NOMO-1 (cell line): ENCODE results near the gene EOLA2.
"Not testable (repeated sequence)": the region's sequence is repeated elsewhere in the genome, so short reads cannot be mapped to it uniquely, and the experiment has no call there.

Experiments
- DNase-seq, 2 experiments: peaks; one replicate each; lab custom pipeline; 2025; ENCODE audit not compliant: unreplicated experiment in 2 of 2; lab: John Stamatoyannopoulos, UW

The EOLA2 gene

GRCh38 chrX:149938427-149938880, at the start of gene EOLA2:
Gene EOLA2, minus strand, starts transcription at chrX:149938491. Its CDS starts 4,617 bp downstream, at chrX:149933874.
- DNase-seq, result peak; percentile 83 to 87

GRCh38 chrX:149987613-149988012, 49.3 kb upstream of the EOLA2 start:
- DNase-seq, result no peak

GRCh38 chrX:149984411-149984810, 46.1 kb upstream of the EOLA2 start:
- no peak for DNase-seq

- no peak for DNase-seq
Observed at GRCh38 chrX:149982310-149982709, 44.0 kb upstream of the EOLA2 start.

- no peak for DNase-seq
Observed at GRCh38 chrX:149979126-149979644, 40.9 kb upstream of the EOLA2 start.

- DNase-seq, result no peak
Observed at GRCh38 chrX:149962859-149963757, 24.8 kb upstream of the EOLA2 start.

GRCh38 chrX:149962010-149962409, 23.7 kb upstream of the EOLA2 start:
- no peak for DNase-seq

- DNase-seq, result no peak
Observed at GRCh38 chrX:149961572-149961971, 23.3 kb upstream of the EOLA2 start.

- DNase-seq, result no peak
Observed at GRCh38 chrX:149950681-149951080, 12.4 kb upstream of the EOLA2 start.

- DNase-seq, result no peak
Observed at GRCh38 chrX:149949743-149950436, 11.6 kb upstream of the EOLA2 start.

GRCh38 chrX:149948016-149948415, 9.7 kb upstream of the EOLA2 start:
- no peak for DNase-seq

GRCh38 chrX:149946932-149947331, 8.6 kb upstream of the EOLA2 start:
- not testable (repeated sequence) for DNase-seq

GRCh38 chrX:149945820-149946219, 7.5 kb upstream of the EOLA2 start:
- DNase-seq, result not testable (repeated sequence)

- DNase-seq, result not testable (repeated sequence)
Observed at GRCh38 chrX:149945087-149945670, 6.9 kb upstream of the EOLA2 start.

GRCh38 chrX:149940674-149941024, 2.4 kb upstream of the EOLA2 start:
- DNase-seq, result not testable (repeated sequence)

GRCh38 chrX:149939905-149940673, 1.8 kb upstream of the EOLA2 start:
- DNase-seq, result peak; percentile 89 to 93

- no peak for DNase-seq
Observed at GRCh38 chrX:149939655-149939904, 1.3 kb upstream of the EOLA2 start.

- peak; percentile 63 to 74 for DNase-seq
Observed at GRCh38 chrX:149938881-149939654, 777 bp upstream of the EOLA2 start.

- no peak for DNase-seq
Observed at GRCh38 chrX:149937871-149938426, 342 bp downstream of the EOLA2 start.

- not testable (repeated sequence) for DNase-seq
Observed at GRCh38 chrX:149937328-149937727, 963 bp downstream of the EOLA2 start.
